IMR-90 (cell line): ENCODE measurements around the gene RGPD8. TPM values are rescaled to one million over a fixed set of nuclear protein-coding genes. Genes with fewer than 3 reads are reported as not detected.
"Not testable (repeated sequence)": the region's sequence is repeated elsewhere in the genome, so short reads cannot be mapped to it uniquely, and the experiment has no call there.

ENCODE experiments used
- ATAC-seq: fragments of 200-7000 bp; cut with Tn5 transposase; 2 replicates; pipeline ENCODE4 v1.9.1; 2020; ENCODE audit warnings: low read depth, mild to moderate bottlenecking, moderate library complexity
- BruUV-seq: library from RNA; stranded (reverse); fragments of 400-500 nt; replicated peaks from 2 replicates; lab custom pipeline; 2021; lab: Mats Ljungman, UMichigan
- CTCF ChIA-PET: fragments of 300-600 bp; formaldehyde crosslinking; extraction: SDS; loops from one replicate; lab custom pipeline; 2021; ENCODE audit warnings: antibody characterized with exemption; lab: Yijun Ruan, JAX
- POLR2A ChIA-PET: fragments of 300-600 bp; sonication (Branson Sonifier 250); formaldehyde crosslinking; loops from one replicate; lab custom pipeline; 2022; ENCODE audit warnings: antibody characterized with exemption; ENCODE audit not compliant: unreplicated experiment; lab: Charles Lee
- DNase-seq: peaks from one replicate; pipeline ENCODE4 v3.0.0; 2013
- H2AFZ ChIP-seq: replicated peaks from 2 replicates; pipeline ENCODE3; 2013; ENCODE audit warnings: low read length, mild to moderate bottlenecking; ENCODE audit not compliant: poor library complexity
- H2AK5ac ChIP-seq: 2 replicates; pipeline ENCODE4 v1.6.1; 2013; ENCODE audit warnings: low read depth, low read length, inconsistent platforms
- H2AK9ac ChIP-seq: replicated peaks from 2 replicates; pipeline ENCODE3; 2013; ENCODE audit warnings: mild to moderate bottlenecking, low read depth, low read length, moderate library complexity; ENCODE audit not compliant: poor library complexity
- H2BK120ac ChIP-seq: 2 replicates; pipeline ENCODE4 v1.6.1; 2013; ENCODE audit warnings: low read depth, low read length, inconsistent platforms
- H2BK15ac ChIP-seq: 3 replicates; pipeline ENCODE4 v1.6.1; 2013; ENCODE audit warnings: low read depth, low read length, inconsistent platforms
- H2BK20ac ChIP-seq: 2 replicates; pipeline ENCODE4 v1.6.1; 2013; ENCODE audit warnings: low read depth, mild to moderate bottlenecking, inconsistent platforms, low read length, moderate library complexity
- H2BK5ac ChIP-seq: 2 replicates; pipeline ENCODE4 v1.6.1; 2013; ENCODE audit warnings: mild to moderate bottlenecking, low read depth, low read length, inconsistent platforms; ENCODE audit not compliant: poor library complexity, severe bottlenecking
- H3K14ac ChIP-seq: replicated peaks from 2 replicates; pipeline ENCODE4 v1.6.1; 2013; ENCODE audit warnings: low read depth, low read length, inconsistent platforms
- H3K18ac ChIP-seq: 2 replicates; pipeline ENCODE4 v1.6.1; 2013; ENCODE audit warnings: low read depth, low read length, control low read depth
- H3K23ac ChIP-seq: 2 replicates; pipeline ENCODE4 v1.6.1; 2013; ENCODE audit warnings: low read depth, low read length, inconsistent platforms
- H3K27ac ChIP-seq: 2 replicates; pipeline ENCODE4 v1.5.1; 2013; ENCODE audit warnings: mild to moderate bottlenecking, control low read depth, low read length; ENCODE audit not compliant: insufficient read depth
- H3K27me3 ChIP-seq: 2 replicates; pipeline ENCODE4 v1.6.1; 2013; ENCODE audit warnings: low read length; ENCODE audit not compliant: control insufficient read depth, insufficient read depth
- H3K36me3 ChIP-seq: 2 replicates; pipeline ENCODE4 v1.6.1; 2013; ENCODE audit warnings: low read length, mixed read lengths; ENCODE audit not compliant: control insufficient read depth, insufficient read depth
- H3K4ac ChIP-seq: 2 replicates; pipeline ENCODE4 v1.6.1; 2013; ENCODE audit warnings: low read depth, low read length, inconsistent platforms
- H3K4me1 ChIP-seq: 2 replicates; pipeline ENCODE4 v1.6.1; 2013; ENCODE audit warnings: low read length, mixed read lengths; ENCODE audit not compliant: control insufficient read depth, insufficient read depth
- H3K4me2 ChIP-seq: 2 replicates; pipeline ENCODE4 v1.6.1; 2013; ENCODE audit warnings: low read depth, mild to moderate bottlenecking, control low read depth, low read length, moderate library complexity
- H3K4me3 ChIP-seq: 2 replicates; pipeline ENCODE4 v1.5.1; 2013; ENCODE audit warnings: low read depth, mild to moderate bottlenecking, control low read depth, low read length, moderate library complexity; ENCODE audit not compliant: insufficient read depth
- H3K56ac ChIP-seq: 2 replicates; pipeline ENCODE4 v1.6.1; 2013; ENCODE audit warnings: low read length, inconsistent platforms; ENCODE audit not compliant: insufficient read depth; ENCODE audit errors: extremely low read depth
- H3K79me1 ChIP-seq, 2 experiments: 2 replicates each; pipeline ENCODE4 v1.6.1; 2013; ENCODE audit warnings: low read length in 2 of 2, inconsistent platforms in 1 of 2, low read depth in 1 of 2
- H3K9ac ChIP-seq: 2 replicates; pipeline ENCODE4 v1.6.1; 2013; ENCODE audit warnings: low read depth, low read length, control low read depth
- H3K9me1 ChIP-seq: 2 replicates; pipeline ENCODE4 v1.6.1; 2013; ENCODE audit warnings: low read length, inconsistent platforms; ENCODE audit not compliant: insufficient read depth
- H3K9me3 ChIP-seq: 2 replicates; pipeline ENCODE4 v1.6.1; 2013; ENCODE audit warnings: low read length; ENCODE audit not compliant: control insufficient read depth, insufficient read depth
- H4K20me1 ChIP-seq: 2 replicates; pipeline ENCODE4 v1.6.1; 2013; ENCODE audit warnings: low read length, inconsistent platforms; ENCODE audit not compliant: insufficient read depth
- H4K5ac ChIP-seq: 2 replicates; pipeline ENCODE4 v1.6.1; 2013; ENCODE audit warnings: mild to moderate bottlenecking, low read depth, low read length, control low read depth
- H4K8ac ChIP-seq, 2 experiments: 2 replicates each; pipeline ENCODE4 v1.6.1; 2013; ENCODE audit warnings: low read depth in 2 of 2, low read length in 2 of 2, control low read depth in 1 of 2, inconsistent platforms in 1 of 2
- H4K91ac ChIP-seq: 2 replicates; pipeline ENCODE4 v1.6.1; 2013; ENCODE audit warnings: low read depth, low read length, inconsistent platforms; ENCODE audit not compliant: insufficient read depth
- CTCF ChIP-seq: conservative IDR thresholded peaks from 2 replicates; pipeline ENCODE4 v1.5.1; 2012; ENCODE audit warnings: mild to moderate bottlenecking, low read depth, low read length, improper control_type of control experiment
- WGBS, 2 experiments: methylation state at CpG; one replicate each; pipeline versions ENCODE4 v1.1.5 to v1.1.7; 2013; ENCODE audit warnings: missing lambda C conversion rate in 2 of 2; ENCODE audit not compliant: insufficient read length in 1 of 2; ENCODE audit errors: extremely low coverage in 2 of 2; 5-methylcytosine and 5-hydroxymethylcytosine counted together
- dilution Hi-C: fragments of 300-500 bp; cut with HindIII; formaldehyde crosslinking; loops from one replicate; pipeline ENCODE4 v1.14.3; 2018; ENCODE audit warnings: low sequenced_read_pairs; ENCODE audit not compliant: unreplicated experiment
- in situ Hi-C: fragments of 300-500 bp; cut with MboI; formaldehyde crosslinking; loops from 3 replicates; pipeline ENCODE4 v1.14.3; 2019; ENCODE audit warnings: low sequenced_read_pairs, inconsistent platforms, mixed read lengths
- intact Hi-C: fragments of 100-400 bp; cut with micrococcal nuclease; formaldehyde crosslinking; loops from 2 replicates; pipeline ENCODE4 v1.10.0; 2022
- polyA plus RNA-seq, 3 experiments: library from polyadenylated mRNA; depleted of rRNA; stranded (reverse); fragments of >200 nt; gene quantifications; 2 replicates each; pipeline ENCODE4 v1.2.3, GENCODE V29; 2012; ENCODE audit warnings: low replicate concordance in 1 of 3
- total RNA-seq: library from RNA; depleted of rRNA; stranded (reverse); fragments of >200 nt; gene quantifications from 2 replicates; pipeline ENCODE4 v1.2.3, GENCODE V29; 2012

Gene RGPD8
- total and polyA plus RNA-seq, 2 of the 4 experiments (the other 2 are of a cell fraction) = 0.67 to 4.1 TPM

- H2BK120ac ChIP-seq, H3K56ac ChIP-seq, H2BK15ac ChIP-seq, POLR2A ChIA-PET, ATAC-seq, BruUV-seq, H4K5ac ChIP-seq, H3K14ac ChIP-seq, H2BK20ac ChIP-seq, H3K4me2 ChIP-seq, H3K4me3 ChIP-seq, H3K36me3 ChIP-seq, H3K27ac ChIP-seq, H3K4me1 ChIP-seq, CTCF ChIA-PET, H3K23ac ChIP-seq, H3K9ac ChIP-seq, H3K9me1 ChIP-seq, H2AK5ac ChIP-seq, H3K4ac ChIP-seq, H4K8ac ChIP-seq, H3K27me3 ChIP-seq, H3K9me3 ChIP-seq, H2AK9ac ChIP-seq, dilution Hi-C loops, H4K91ac ChIP-seq, H4K20me1 ChIP-seq, H3K18ac ChIP-seq, H2AFZ ChIP-seq, H2BK5ac ChIP-seq, H3K79me1 ChIP-seq: not testable (repeated sequence)
- DNase-seq = peak; percentile 11
- intact Hi-C loops (loop anchor here (2.0 to 5.0 kb wide), 3 partner anchors 173 to 549 kb away; partner anchors contain the start of gene ANAPC1), in situ Hi-C loops (loop anchor here (25.0 kb wide), 1 partner anchor 169 kb away; the partner anchor contains the start of gene ZC3H8)
- WGBS, 2 experiments = no CpG with 5 or more reads among the region's 21 CpGs
- TF ChIP-seq CTCF = 0 out of 2 replicates have a peak, but pooled peaks have one; percentile 11
Observed at GRCh38 chr2:112431587-112432295, 1.7 kb downstream of the RGPD8 start.

- H3K27ac ChIP-seq, H2BK120ac ChIP-seq, POLR2A ChIA-PET, H3K23ac ChIP-seq, H2AK9ac ChIP-seq, H3K4me2 ChIP-seq, dilution Hi-C loops, H3K14ac ChIP-seq, H2BK15ac ChIP-seq, H3K9me3 ChIP-seq, intact Hi-C loops, H3K4ac ChIP-seq, H4K8ac ChIP-seq, in situ Hi-C loops, CTCF ChIA-PET, H3K4me3 ChIP-seq, H3K9ac ChIP-seq, H3K79me1 ChIP-seq, DNase-seq, H2BK5ac ChIP-seq, H3K18ac ChIP-seq, H3K36me3 ChIP-seq, H3K56ac ChIP-seq, H2AK5ac ChIP-seq, BruUV-seq, H4K91ac ChIP-seq, H4K5ac ChIP-seq, H4K20me1 ChIP-seq, H2AFZ ChIP-seq, H2BK20ac ChIP-seq, H3K4me1 ChIP-seq, ATAC-seq, H3K9me1 ChIP-seq, H3K27me3 ChIP-seq: not testable (repeated sequence)
- no CpG with 5 or more reads among the region's 3 CpGs for WGBS, 2 experiments
Observed at GRCh38 chr2:112424553-112424952, 8.9 kb downstream of the RGPD8 start.
